Choroid plexus epithelial cell (primary cell): ENCODE data around the gene ZYG11B.
"Not testable (repeated sequence)": the region's sequence is repeated elsewhere in the genome, so short reads cannot be mapped to it uniquely, and the experiment has no call there.

Experiments
- DNase-seq: peaks from one replicate; pipeline ENCODE4 v3.0.0-alpha.2; 2010; ENCODE audit warnings: low read depth
- H3K4me3 ChIP-seq: 2 replicates; pipeline ENCODE4 v1.5.1; 2011; ENCODE audit warnings: low read depth, mild to moderate bottlenecking, control low read depth, low read length, moderate library complexity
- CTCF ChIP-seq: conservative IDR thresholded peaks from 2 replicates; pipeline ENCODE4 v1.5.1; 2011; ENCODE audit warnings: low read depth, mild to moderate bottlenecking, control low read depth, inconsistent platforms, low read length, moderate library complexity

Gene ZYG11B

DNA sequence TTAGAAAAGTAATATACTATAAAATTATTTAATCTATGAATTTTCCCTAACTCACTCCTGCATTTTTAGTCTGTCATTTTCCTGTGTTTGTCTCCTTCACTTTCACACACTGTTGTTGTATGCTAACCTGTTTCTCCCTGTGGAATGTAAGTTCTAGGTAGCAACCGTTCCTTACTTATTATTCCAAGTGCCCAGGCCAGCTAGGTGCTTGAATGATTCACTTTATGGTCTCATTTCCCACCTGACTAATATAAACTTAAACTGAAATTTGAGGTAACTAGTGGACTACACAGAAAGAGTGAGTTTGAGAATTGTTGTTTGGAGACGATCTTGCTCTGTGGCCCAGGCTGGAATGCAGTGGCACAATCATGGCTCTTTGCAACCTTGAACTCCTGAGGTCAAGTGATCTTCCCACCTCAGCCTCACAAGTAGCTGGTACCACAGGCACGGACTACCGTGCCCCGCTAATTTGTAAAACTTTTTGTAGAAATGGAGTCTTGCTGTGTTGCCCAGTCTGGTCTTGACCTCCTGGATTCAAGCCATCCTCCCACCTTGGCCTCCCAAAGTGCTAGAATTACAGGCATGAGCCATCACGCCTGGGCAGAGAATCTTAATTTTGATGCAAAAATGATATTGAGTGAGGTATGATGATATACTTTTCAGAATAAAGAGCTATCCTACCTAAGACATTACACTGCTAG is 1.9 kb downstream of the ZYG11B start:
- DNase-seq, result no peak
- H3K4me3 ChIP-seq, result no peak overlapping the region
- no peak for TF ChIP-seq CTCF

DNA sequence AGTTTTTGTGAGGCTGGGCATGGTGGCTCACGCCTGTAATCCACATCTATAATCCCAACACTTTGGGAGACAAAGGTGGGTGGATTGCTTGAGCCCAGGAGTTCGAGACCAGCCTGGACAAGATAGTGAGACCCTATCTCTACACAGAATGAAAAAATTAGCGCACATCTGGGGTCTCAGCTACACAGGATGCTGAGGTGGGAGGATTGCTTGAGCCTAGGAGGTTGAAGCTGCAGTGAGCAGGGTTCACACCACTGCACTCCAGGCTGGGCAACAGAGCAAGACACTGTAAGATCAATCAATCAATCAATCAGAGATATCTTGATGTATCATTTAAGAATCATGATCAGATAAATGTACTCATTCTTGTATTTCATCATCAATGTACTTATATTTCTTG is 7.1 kb downstream of the ZYG11B start:
- TF ChIP-seq CTCF, result no peak
- H3K4me3 ChIP-seq, result no peak overlapping the region
- no peak for DNase-seq

DNA sequence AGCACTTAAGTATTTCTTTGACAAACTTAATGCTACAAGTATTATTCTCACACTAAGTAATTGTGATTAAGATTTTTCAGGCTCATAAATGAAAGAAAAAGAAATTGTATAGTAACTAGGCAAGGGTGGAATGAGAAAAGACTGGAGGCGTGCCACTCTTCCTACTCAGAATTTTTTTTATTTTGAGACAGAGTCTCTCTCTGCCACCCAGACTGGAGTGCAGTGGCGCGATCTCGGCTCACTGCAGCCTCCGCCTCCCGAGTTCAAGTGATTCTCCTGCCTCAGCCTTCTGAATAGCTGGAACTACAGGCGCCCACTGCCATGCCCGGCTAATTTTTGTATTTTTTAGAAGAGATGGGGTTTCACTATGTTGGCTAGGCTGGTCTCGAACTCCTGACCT is 9.1 kb downstream of the ZYG11B start:
- not testable (repeated sequence) for DNase-seq, H3K4me3 ChIP-seq

GRCh38 chr1:52738148-52738547 is 11.9 kb downstream of the ZYG11B start:
- TF ChIP-seq CTCF, result no peak
- H3K4me3 ChIP-seq, result no peak overlapping the region
- DNase-seq, result no peak

DNA sequence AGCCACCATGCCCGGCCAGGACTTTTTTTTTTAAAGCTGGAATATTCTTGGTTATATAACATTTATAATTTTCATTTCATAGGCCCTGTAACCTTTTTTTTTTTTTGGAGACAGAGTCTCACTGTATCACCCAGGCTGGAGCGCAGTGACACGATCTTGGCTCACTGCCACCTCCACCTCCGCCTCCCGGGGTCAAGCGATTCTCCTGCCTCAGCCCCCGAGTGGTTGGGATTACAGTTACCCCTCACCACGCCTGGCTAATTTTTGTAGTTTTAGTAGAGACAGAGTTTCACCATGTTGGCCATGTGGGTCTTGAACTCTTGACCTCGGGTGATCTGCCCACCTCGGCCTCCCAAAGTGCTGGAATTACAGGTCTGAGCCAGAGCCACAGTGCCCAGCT is 12.6 kb downstream of the ZYG11B start:
- no peak for TF ChIP-seq CTCF
- H3K4me3 ChIP-seq, result no peak overlapping the region
- no peak for DNase-seq

DNA sequence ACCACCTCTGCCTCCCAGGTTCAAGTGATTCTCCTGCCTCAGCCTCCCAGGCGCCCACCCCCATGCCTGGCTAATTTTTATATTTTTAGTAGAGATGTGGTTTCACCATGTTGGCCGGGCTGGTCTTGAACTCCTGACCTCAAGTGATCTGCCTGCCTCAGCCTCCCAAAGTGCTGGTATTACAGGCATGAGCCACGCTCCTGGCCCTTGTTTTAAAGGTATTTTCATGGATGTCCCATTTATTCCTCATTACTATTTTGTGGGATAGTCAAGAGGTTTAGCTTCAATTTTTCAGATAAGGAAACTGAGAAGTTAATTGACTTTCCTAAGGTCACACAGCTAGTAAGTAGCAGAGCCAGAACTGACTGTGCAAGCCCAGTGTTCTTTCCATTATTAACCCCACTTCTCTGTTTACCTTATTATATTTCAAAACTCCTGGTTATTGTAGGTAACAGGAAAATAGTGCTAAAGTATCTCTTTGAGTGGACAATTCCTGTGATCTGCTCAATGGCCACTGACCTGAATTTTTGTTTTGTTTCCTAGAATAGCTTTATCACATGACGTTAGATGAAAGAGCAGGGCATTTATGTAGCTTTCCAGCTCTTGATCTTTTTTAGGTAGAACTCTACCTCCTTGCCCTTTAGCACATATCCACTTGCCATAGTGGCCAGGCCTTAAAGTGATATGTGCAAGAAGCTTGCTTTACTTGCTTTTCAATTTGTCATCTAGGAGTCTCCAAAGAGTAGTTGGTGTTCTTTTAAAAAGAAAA is 13.6 kb downstream of the ZYG11B start:
- no peak for TF ChIP-seq CTCF

DNA sequence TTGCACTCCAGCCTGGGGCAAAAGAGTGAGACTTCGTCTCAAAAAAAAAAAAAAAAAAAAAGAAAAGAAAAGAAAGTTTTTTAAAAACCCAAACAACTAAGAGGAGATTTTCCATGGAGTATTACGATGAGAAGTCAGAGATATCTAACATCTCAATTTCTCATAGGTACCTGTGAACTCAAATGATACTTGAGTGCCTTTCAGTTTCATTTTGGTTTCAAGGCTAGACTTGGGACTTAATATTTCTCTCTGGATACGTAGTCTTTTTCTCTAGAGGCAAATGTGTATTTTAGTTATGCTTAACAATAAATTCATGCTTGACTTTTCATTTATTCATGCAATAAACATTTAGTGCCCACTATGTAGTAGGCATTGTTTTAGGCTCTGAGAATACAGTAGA is 15.0 kb downstream of the ZYG11B start:
- TF ChIP-seq CTCF, result no peak
- H3K4me3 ChIP-seq, result no peak overlapping the region
- no peak for DNase-seq

More for the DNA sequence above, 13.6 kb downstream of the ZYG11B start:
- peak; percentile 7 for DNase-seq
- no peak overlapping the region for H3K4me3 ChIP-seq
